Hippocampal formation (tissue), 2 donors: ENCODE results near the gene MED8.

Source experiments
- DNase-seq, 2 donors: peaks; one replicate each; lab custom pipeline; 2025; lab: John Stamatoyannopoulos, UW

Gene MED8

DNA sequence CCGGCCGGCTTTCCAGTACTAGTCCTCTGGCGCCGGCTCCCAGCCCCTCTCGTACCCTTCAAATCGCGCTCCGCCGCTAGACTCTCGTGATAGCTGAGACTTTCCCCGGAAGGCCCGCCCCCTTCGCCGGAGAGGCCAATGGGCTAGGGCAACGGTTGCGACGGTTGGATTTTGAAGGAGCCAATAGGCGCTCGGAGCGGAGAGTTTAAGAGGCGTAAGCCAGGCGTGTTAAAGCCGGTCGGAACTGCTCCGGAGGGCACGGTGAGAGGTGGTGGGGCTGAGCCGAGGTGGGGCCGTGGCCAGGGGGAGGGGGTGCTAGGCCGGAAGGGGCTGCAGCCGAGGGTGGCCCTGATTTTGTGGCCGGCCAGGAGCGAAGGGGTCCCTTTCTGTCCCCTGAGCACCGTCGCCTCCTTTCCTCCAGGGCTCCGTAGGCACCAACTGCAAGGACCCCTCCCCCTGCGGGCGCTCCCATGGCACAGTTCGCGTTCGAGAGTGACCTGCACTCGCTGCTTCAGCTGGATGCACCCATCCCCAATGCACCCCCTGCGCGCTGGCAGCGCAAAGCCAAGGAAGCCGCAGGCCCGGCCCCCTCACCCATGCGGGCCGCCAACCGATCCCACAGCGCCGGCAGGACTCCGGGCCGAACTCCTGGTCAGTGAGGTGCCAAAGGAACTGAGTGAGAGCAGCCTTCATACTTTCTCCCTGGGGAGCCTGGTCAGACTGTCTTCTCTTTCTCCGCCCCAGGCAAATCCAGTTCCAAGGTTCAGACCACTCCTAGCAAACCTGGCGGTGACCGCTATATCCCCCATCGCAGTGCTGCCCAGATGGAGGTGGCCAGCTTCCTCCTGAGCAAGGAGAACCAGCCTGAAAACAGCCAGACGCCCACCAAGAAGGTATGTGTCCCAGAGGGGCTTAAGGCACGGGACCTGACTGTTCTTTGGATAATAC, 30.6 kb downstream of the MED8 start, which contains the start of gene CDC20:
CDC20 (plus strand) TSS at position 236 of the 948 bp plus-strand sequence; CDS start at position 471, 235 bp downstream.
- peak; percentile 95 to 96 for DNase-seq

DNA sequence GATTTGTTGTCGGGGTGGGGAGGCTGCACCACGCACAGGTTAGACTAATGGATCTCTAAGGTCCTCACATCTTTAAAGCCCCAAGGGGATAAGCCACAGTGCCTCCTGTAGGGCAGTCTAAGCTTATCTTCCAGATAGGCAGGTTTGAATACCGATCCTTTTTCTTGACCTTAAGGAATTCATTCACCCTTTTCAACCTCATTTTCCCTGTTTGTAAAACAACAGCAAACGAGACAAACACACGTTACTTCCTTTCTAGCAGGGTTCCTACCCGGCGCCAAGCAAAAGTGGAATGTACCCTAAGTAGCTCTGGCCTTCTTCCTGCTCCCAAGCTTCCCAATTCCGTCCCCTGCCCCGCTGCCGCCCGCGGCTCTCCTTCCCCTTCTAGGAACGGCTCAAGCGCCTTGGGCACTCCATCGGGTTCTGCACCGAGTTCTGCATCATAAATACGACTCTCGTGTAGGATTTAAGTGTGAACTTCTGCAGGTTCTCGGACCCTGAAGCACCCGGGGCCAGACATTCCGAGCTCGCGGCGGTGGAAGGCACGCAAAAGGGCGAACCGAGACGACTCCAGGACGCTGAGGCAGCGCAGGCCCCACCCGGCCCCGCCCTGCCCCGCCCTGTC, 31.4 kb downstream of the MED8 start:
- DNase-seq, result peak in 1 of 2 donors; percentile 34

DNA sequence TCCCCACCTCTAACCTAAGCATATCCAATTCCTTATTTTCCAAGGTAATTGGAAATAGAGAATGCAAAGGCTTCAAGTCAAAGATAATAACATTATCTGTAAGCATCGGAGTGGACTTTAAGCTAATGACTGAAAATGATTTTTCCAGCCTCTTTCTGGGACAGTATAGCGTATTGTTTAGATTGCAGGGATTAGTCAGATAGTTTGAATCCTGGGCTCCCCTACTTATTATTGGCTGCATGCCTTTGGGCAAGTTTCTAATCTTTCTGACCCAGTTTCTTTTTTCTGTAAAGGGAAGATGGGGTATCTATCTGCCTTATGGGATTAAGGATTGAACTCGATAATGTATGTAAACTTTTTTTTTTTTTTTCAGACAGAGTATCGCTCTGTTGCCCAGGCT, 32.3 kb downstream of the MED8 start:
- DNase-seq, result no peak

GRCh38 chr1:43354936-43355335, 34.7 kb downstream of the MED8 start:
- DNase-seq, result no peak

DNA sequence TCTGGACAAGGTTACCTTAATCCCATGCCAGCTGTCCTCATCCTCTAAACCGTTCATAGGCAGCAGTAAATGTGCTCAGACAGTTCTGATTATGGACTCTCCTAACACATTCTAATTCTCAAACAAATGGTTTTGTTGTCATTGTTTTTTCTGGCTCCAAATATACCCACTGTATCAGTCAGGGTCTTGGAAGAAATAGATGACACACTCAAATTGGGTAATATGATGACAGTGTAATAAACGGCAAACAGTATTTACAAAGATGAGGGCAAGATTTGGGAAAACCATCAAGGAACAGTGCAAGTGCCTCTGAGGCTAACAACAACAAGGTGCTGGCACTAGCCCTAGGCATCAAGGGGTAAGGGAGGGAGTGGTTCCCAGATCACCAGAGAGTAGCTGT, 35.1 kb downstream of the MED8 start:
- DNase-seq, result no peak

GRCh38 chr1:43352881-43353280, 36.7 kb downstream of the MED8 start:
- no peak for DNase-seq

- no peak for DNase-seq
Measured at GRCh38 chr1:43352351-43352705, 37.3 kb downstream of the MED8 start.

DNA sequence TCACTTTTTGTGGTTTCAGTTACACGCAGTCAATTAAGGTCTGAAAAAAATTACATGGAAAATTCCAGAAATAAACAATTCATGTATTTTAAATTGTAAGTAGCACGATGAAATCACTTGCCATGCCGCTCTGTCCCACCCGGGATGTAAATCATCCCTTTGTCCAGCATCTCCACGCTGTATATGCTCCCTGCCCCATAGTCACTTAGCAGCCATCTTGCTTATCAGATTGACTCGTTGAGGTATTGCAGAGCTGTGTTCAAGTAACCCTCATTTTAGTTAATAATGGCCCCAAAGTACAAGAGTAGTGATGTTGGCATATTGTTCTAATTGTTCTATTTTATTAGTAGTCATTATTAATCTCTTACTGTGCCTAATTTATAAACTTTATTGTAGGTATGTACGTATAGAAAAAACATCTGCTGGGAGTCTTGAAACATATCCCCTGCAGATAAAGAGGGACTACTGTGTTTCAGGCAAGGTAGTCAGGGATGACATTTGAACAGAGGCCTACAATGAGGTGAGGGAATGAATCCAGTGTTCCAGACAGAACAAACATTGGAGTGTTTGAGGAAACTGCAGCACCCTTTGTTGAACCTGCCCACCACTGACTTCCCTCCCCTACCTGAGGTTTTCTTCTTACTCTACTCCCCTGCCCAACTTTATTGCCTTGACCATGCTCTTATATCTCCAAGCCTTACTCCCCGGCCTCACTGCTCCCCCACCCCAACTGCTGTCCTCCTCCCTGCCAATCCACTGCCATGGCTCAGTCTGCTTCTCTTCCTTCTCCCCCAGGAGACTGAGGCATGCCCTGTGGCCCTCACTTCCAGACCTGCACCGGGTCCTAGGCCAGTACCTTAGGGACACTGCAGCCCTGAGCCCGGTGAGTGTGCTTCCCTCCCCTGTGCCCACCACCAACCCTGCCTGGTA, 37.9 kb downstream of the MED8 start:
- no peak for DNase-seq

- no peak for DNase-seq
Measured at GRCh38 chr1:43350976-43351375, 38.6 kb downstream of the MED8 start.

DNA sequence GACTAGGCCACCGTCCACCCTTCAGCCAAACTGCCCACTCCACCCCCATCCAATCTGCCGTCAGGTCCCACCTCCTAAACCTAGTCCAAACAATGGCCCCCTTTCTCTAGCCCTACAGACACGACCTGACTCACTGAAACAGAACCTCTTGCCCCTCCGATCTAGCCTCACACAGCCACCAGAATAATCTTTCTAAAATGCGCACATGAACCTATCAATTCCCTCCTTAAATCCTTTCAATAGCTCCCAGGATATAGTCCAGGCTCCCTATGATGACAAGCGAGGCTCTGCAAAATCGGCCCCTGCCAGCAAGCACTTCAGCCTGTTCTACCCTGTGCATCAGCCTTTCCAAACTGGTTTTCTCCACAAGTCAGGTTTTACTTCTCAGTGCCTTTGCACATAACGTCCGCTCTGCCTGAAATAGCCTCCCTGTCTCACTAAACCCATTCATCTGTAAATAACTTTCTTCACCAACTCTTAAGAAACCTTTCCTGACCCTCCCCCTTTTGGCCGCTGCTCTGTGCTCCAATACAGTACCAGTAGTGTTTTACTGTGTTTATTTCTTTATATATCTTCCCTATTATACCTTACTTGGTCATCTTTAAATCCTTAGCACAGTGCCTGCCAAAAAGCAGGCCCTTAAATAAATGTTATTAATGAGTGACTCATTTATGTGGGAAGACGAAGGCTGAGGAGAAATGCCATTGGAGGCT, 39.9 kb downstream of the MED8 start:
- no peak for DNase-seq

DNA sequence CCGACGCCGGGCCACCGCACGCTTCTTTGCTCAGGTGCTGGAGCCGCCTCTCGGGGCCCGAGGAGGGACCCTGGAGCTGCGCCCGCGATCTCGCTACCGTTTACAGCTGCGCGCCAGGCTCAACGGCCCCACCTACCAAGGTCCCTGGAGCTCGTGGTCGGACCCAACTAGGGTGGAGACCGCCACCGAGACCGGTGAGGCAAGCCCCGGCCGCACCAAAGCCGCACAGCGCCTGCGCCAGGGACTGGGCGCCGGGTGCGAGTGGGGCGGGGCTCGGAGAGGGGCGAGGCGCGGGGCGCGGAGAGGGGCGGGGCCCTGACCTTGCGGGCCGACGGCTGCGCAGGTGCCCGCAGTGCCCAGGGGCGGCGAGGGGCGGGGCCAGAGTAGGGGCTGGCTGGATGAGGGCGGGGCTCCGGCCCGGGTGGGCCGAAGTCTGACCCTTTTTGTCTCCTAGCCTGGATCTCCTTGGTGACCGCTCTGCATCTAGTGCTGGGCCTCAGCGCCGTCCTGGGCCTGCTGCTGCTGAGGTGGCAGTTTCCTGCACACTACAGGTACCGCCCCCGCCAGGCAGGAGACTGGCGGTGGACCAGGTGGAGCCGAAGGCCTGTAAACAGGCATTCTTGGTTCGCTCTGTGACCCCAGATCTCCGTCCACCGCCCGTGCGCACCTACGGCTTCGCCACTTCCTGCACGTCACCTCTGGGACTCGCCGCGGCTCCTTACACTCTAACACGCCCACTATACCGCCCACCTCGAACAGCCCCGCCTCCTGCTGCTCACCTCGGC, 40.6 kb downstream of the MED8 start:
- peak in 1 of 2 donors; percentile 54 for DNase-seq

- peak in 1 of 2 donors; percentile 37 for DNase-seq
Measured at GRCh38 chr1:43348343-43348808, 41.2 kb downstream of the MED8 start.

GRCh38 chr1:43346636-43347035, 43.0 kb downstream of the MED8 start:
- no peak for DNase-seq

DNA sequence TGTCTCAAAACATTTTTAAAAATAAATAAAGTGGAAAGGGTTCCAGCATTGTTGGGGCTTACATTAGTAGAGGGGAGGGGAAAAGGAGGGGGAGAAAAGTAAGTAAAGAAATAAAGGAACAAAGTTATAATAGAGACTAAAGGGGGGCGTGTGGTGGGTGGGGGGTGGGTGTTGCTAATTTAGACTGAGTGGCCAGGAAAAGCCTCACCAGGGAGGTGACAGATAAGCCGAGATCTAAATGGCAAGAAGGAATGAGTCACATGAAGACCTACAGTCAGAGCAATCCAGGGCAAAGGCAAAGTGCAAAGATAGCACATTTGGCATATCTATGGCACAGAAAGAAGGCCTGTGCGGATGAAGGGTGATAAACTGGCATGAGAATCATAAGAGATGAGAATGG, 44.5 kb downstream of the MED8 start:
- DNase-seq, result no peak

GRCh38 chr1:43344267-43344850, 45.2 kb downstream of the MED8 start:
- no peak for DNase-seq

DNA sequence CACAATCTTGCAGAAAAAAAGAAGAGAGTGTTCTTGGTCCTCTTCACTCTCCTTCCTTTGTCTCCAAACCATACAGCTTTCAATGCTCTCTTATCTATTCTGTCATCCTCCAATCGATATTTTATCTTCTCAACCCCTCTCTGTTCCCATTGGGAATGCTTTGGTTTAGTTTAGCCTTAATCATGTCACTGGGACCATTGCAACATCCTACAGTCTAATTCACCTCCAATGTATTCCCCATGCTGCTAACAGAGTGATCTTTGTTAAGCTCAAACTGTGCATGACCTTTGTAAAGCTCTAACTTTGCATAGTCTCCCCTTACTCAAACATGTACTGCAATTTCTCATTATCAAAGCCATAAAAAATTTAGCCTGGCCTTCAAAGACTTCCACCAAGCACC, 49.0 kb downstream of the MED8 start:
- DNase-seq, result no peak

- DNase-seq, result no peak
Measured at GRCh38 chr1:43339584-43340232, 49.9 kb downstream of the MED8 start.

DNA sequence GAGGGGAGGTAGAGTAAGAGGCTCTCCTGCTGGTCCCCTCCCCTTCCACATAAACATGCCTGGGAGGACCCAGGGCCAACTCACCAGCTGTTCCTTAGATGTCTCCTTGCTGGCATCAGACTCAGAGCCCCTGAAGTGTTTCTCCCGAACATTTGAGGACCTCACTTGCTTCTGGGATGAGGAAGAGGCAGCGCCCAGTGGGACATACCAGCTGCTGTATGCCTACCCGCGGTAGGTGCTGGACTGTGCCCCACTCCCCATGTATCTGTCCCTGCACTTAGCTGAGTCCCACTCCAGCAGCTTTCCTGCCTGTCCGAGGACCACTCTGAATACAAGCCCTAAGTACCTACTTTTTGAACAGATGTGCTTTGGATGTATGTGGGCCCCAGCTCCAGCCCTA, 51.6 kb downstream of the MED8 start:
- no peak for DNase-seq

DNA sequence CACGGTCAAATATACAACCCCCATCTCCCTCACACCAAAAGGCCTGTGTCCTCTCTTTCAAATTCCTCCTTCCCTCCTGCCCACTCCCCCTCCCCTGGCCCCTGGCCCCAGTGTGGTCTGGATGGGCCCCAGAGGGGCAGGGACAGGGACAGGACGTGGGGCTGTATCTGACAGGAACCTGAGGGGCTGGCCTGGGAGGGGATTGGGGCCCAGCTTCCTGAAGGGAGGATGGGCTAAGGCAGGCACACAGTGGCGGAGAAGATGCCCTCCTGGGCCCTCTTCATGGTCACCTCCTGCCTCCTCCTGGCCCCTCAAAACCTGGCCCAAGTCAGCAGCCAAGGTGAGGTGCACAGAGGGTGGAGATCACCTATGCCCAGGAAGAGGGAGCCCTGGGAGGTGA, 52.0 kb downstream of the MED8 start, which contains the start of gene MPL:
MPL (plus strand) TSS at position 231 of the 400 bp plus-strand sequence; CDS start at position 262, 31 bp downstream.
- DNase-seq, result no peak
